Upper lobe of left lung (tissue), 6 donors: ENCODE measurements around the gene TMEM217. TPM values are rescaled to one million over a fixed set of nuclear protein-coding genes. Genes with fewer than 3 reads are reported as not detected.

Experiments
- ATAC-seq, 2 donors: fragments of 200-7000 bp; cut with Tn5 transposase; one replicate each; pipeline ENCODE4 v1.9.1; 2022; ENCODE audit warnings: mild to moderate bottlenecking in 2 of 2, moderate library complexity in 2 of 2; ENCODE audit not compliant: low FRiP score in 2 of 2
- DNase-seq, 2 donors: peaks; one replicate each; pipeline ENCODE4 v3.0.0-alpha.2; 2019 to 2020
- H3K27ac ChIP-seq, 4 donors: fragments of 200-600 bp; sonication (generic); one replicate each; pipeline ENCODE4 v1.5.1; 2016 to 2019
- H3K27me3 ChIP-seq, 4 donors: fragments of 200-600 bp; sonication (generic); one replicate each; pipeline ENCODE4 v1.5.1; 2017 to 2019
- H3K36me3 ChIP-seq, 4 donors: fragments of 200-600 bp; sonication (generic); one replicate each; pipeline ENCODE4 v1.5.1; 2016 to 2019
- H3K4me1 ChIP-seq, 4 donors: fragments of 200-600 bp; sonication (generic); one replicate each; pipeline ENCODE4 v1.5.1; 2018 to 2019
- H3K4me3 ChIP-seq, 4 donors: fragments of 200-600 bp; sonication (generic); one replicate each; pipeline ENCODE4 v1.5.1; 2017 to 2019; ENCODE audit warnings: mild to moderate bottlenecking in 2 of 4, moderate library complexity in 1 of 4
- H3K9me3 ChIP-seq, 4 donors: fragments of 200-600 bp; sonication (generic); one replicate each; pipeline ENCODE4 v1.5.1; 2018 to 2019
- CTCF ChIP-seq, 6 experiments: fragments of 450-650 bp in 4 of 6; fragments of 200-600 bp in 2 of 6; sonication (generic) in 2 of 6; IDR thresholded peaks; one replicate each; pipeline ENCODE4 v1.5.1; 2016 to 2019; ENCODE audit warnings: antibody characterized with exemption in 6 of 6
- EP300 ChIP-seq, 4 donors: sonication (generic); formaldehyde crosslinking; IDR thresholded peaks; one replicate each; pipeline ENCODE4 v1.5.1; 2017; ENCODE audit warnings: antibody characterized with exemption in 4 of 4, control low read depth in 2 of 4
- POLR2A ChIP-seq, 4 donors: fragments of 450-650 bp; IDR thresholded peaks; one replicate each; pipeline ENCODE4 v1.5.1; 2016 to 2017; ENCODE audit warnings: antibody characterized with exemption in 4 of 4, mild to moderate bottlenecking in 2 of 4
- POLR2AphosphoS5 ChIP-seq, 2 donors: sonication (generic); formaldehyde crosslinking; IDR thresholded peaks; one replicate each; pipeline ENCODE4 v1.5.1; 2017; ENCODE audit warnings: antibody characterized with exemption in 2 of 2
- WGBS, 2 donors: methylation state at CpG; one replicate each; pipeline ENCODE4 v1.1.5; 2017 to 2018; 5-methylcytosine and 5-hydroxymethylcytosine counted together
- total RNA-seq, 6 donors: library from RNA; depleted of rRNA in 4 of 6; stranded (reverse); fragments of >200 nt in 4 of 6; gene quantifications; one replicate each; pipeline versions ENCODE4 v1.1.0 to v1.2.1, GENCODE V29; 2016 to 2021
- donor health status: DM: no; HTN: no; CAD: no; lungs with moderate emphysema.
- donor health status: DM: no; HTN: yes; CAD: no; lungs with severe emphysema.

TMEM217 gene
- total RNA-seq, 6 donors from 2014 or later: 0.67 to 3.4 (median 1.1) TPM

DNA sequence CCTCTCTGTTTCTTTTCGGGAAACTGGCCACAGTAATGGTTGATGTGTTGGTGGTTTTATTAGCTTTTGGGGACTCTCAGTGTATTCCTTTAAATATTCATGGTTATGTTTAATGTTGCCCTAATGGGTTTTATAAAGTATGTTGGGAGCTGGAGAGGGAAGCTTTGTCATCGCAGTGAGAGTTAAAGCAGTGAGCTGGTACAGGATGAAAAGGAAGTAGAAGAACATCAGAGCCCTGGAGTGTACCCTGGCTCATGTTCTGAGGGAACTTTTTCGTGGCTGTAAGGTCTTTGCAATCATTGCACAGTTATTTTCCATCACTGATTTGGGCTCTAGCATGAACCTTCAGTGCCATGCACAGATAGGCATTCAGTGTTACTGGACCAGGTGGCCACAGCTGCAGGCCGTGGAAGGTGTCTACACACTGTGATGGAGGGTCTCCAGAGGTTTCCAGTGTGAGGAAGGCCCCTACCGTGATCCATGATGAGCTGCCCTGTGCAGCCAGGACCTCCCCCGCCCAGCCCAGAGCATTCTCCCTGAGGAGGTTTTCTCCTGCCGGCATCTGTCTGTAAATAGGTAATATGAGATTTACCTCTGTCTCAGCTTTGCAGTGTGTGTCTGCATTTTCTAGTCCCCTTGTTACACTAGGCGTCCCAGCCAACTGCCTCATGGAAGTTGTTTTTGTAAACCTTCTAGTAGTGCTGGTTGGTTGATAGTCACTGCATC, 22.4 kb upstream of the TMEM217 start:
- H3K36me3 ChIP-seq: peaks cover 7 to 54% (median 41%) of the 10 kb centered on the region in 4 donors
- no peak overlapping the region for H3K4me3 ChIP-seq
- no peaks in the 10 kb centered on the region for H3K27me3 ChIP-seq
- ATAC-seq (no peak), DNase-seq (no peak)
- H3K4me1 ChIP-seq: peaks cover 6 to 13% (median 10%) of the 10 kb centered on the region in 4 donors
- no peak for TF ChIP-seq CTCF (IDR thresholded peaks at IDR 0.05)
- TF ChIP-seq EP300 (IDR thresholded peaks at IDR 0.05): no peak
- TF ChIP-seq POLR2A (IDR thresholded peaks at IDR 0.05): no peak
- TF ChIP-seq POLR2AphosphoS5 (IDR thresholded peaks at IDR 0.05): no peak
- 77 to 78% methylated on average over 6 to 8 of the region's 8 CpGs for WGBS, 2 donors
- H3K27ac ChIP-seq: peak overlapping the region in 2 of 4 donors; percentile 32 to 54
- no peaks in the 10 kb centered on the region for H3K9me3 ChIP-seq

DNA sequence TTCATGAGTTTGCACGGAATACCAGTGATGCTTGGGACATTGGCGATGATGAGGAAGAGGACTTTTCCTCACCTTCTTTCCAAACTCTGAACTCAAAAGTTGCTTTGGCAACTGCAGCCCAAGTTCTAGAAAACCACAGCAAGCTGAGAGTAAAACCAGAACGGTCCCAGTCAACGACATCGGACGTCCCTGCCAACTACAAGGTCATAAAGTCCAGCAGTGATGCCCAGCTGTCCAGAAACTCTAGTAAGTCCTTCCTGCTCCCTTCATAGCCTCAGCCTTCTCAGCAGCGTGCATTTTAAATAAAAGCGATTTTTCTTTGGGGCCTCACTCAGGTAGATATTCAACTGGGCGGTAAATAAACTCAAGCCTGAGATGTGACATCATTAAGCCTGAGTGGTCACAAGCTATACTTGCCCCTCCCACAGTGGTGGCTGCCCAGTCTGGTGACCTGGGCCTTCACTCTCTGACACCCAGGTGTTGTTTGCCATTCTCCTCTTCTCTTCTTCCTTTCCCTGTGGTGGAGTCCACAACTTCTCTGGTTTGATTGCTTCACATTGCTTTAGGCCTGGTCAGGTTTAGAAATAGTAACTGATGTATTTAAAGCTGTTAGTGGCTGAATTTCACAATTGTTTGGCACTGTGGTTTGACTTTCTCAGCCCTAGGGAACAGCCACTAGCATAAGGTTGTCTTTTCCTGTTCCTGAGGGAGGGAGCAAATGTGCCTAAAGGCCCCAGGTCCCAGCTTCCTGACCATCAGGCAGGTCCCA, 21.6 kb upstream of the TMEM217 start:
- no peak for TF ChIP-seq CTCF (IDR thresholded peaks at IDR 0.05)
- TF ChIP-seq POLR2A (IDR thresholded peaks at IDR 0.05): no peak
- no peak for TF ChIP-seq EP300 (IDR thresholded peaks at IDR 0.05)
- no peak for TF ChIP-seq POLR2AphosphoS5 (IDR thresholded peaks at IDR 0.05)
- H3K9me3 ChIP-seq: no peaks in the 10 kb centered on the region
- peaks cover 7 to 46% (median 35%) of the 10 kb centered on the region in 4 donors for H3K36me3 ChIP-seq
- no peak overlapping the region for H3K4me3 ChIP-seq
- H3K4me1 ChIP-seq: peaks cover 6 to 17% (median 10%) of the 10 kb centered on the region in 4 donors
- ATAC-seq (peak in 1 of 2 donors; percentile 21), DNase-seq (peak in 1 of 2 donors; percentile 44)
- WGBS, 2 donors: 73 to 91% methylated on average over 9 of the region's 9 CpGs
- H3K27ac ChIP-seq: peak overlapping the region in 3 of 4 donors; percentile 32 to 54 (median 44)
- H3K27me3 ChIP-seq: no peaks in the 10 kb centered on the region

- Histone ChIP-seq H3K27me3 (no peaks in the 10 kb centered on the region), H3K9me3 (no peaks in the 10 kb centered on the region), H3K4me3 (no peak overlapping the region), H3K4me1 (peaks cover 6 to 17% (median 10%) of the 10 kb centered on the region in 4 donors), H3K36me3 (peaks cover 4 to 21% (median 13%) of the 10 kb centered on the region in 4 donors), H3K27ac (no peak overlapping the region)
- no peak for DNase-seq
- 71 to 80% methylated on average over 6 of the region's 6 CpGs for WGBS, 2 donors
- ATAC-seq: no peak
- TF ChIP-seq EP300 (IDR thresholded peaks at IDR 0.05) (no peak), POLR2A (IDR thresholded peaks at IDR 0.05) (no peak), POLR2AphosphoS5 (IDR thresholded peaks at IDR 0.05) (no peak), CTCF (IDR thresholded peaks at IDR 0.05) (no peak)
Observed at GRCh38 chr6:37277001-37277409, 19.1 kb upstream of the TMEM217 start.

DNA sequence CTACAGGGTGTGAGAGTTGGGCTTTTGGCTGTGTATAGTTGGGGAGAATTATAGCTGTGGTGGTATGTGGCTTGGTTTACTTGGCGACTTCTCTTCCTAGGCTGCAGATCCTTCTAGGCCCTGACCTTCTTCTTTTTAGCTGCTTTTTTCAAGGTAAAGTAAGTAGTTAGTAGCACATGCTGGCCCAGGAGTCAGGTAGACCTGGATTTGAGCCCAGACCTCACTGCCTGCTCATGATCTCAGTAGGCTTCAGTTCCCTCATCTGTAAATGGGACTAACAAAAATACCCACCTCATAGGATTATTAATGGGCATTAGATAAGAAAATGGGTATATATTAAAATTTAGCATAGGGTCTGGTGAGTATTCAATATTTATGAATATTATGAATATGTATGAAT, 17.4 kb upstream of the TMEM217 start:
- DNase-seq: no peak
- H3K27ac ChIP-seq: no peak overlapping the region
- no peak overlapping the region for H3K4me3 ChIP-seq
- H3K4me1 ChIP-seq: peaks cover 6 to 14% (median 8%) of the 10 kb centered on the region in 4 donors
- 90 to 100% methylated on average over 1 of the region's 1 CpG for WGBS, 2 donors
- no peak for ATAC-seq
- H3K9me3 ChIP-seq: no peaks in the 10 kb centered on the region
- peaks cover 0 to 15% (median 11%) of the 10 kb centered on the region in 4 donors for H3K36me3 ChIP-seq
- TF ChIP-seq POLR2AphosphoS5 (IDR thresholded peaks at IDR 0.05) (no peak), POLR2A (IDR thresholded peaks at IDR 0.05) (no peak), EP300 (IDR thresholded peaks at IDR 0.05) (no peak), CTCF (IDR thresholded peaks at IDR 0.05) (no peak)
- no peaks in the 10 kb centered on the region for H3K27me3 ChIP-seq
